ENCODE data around the gene CEP57. TPM values are rescaled to one million over a fixed set of nuclear protein-coding genes. Genes with fewer than 3 reads are reported as not detected.

Gene CEP57
- total RNA-seq, result 30.9 and 41.9 TPM in 2 replicates

GRCh38 chr11:95790123-95790932, at the start of gene CEP57:
Gene CEP57, plus strand, starts transcription at chr11:95790498. Its CDS starts 201 bp downstream, at chr11:95790699.

GRCh38 chr11:95789506-95790122, 684 bp upstream of the CEP57 start, which contains the start of gene FAM76B:
Gene FAM76B, minus strand, starts transcription at chr11:95789782. Its CDS starts 304 bp downstream, at chr11:95789478.

Other genes starting within 250 kb of the CEP57 start
- gene FAM76B, start 716 bp upstream of the CEP57 start, total RNA-seq, result 21.3 and 27.8 TPM in 2 replicates
- gene MTMR2, start 133.6 kb downstream of the CEP57 start, total RNA-seq, result 40.2 and 43.3 TPM in 2 replicates

Data from dermis lymphatic vessel endothelial cell (primary cell).